Tibial nerve (tissue), 4 donors: ENCODE results near the gene SLC1A1.

ENCODE experiments used
- CTCF ChIP-seq, 5 experiments: fragments of 200-600 bp in 3 of 5; fragments of 450-650 bp in 2 of 5; sonication (generic) in 3 of 5; IDR thresholded peaks; one replicate each; pipeline ENCODE4 v1.5.1; 2016 to 2019; ENCODE audit warnings: antibody characterized with exemption in 5 of 5, mild to moderate bottlenecking in 3 of 5, moderate library complexity in 2 of 5
- EP300 ChIP-seq, 2 donors: sonication (generic); formaldehyde crosslinking; IDR thresholded peaks; one replicate each; pipeline ENCODE4 v1.6.1; 2017; ENCODE audit warnings: antibody characterized with exemption in 2 of 2, mild to moderate bottlenecking in 1 of 2
- POLR2A ChIP-seq, 2 donors: fragments of 450-650 bp; IDR thresholded peaks; one replicate each; pipeline ENCODE4 v1.6.1; 2017; ENCODE audit warnings: antibody characterized with exemption in 2 of 2, mild to moderate bottlenecking in 2 of 2, moderate library complexity in 2 of 2

GRCh38 chr9:4496497-4496896 lies 6.2 kb downstream of the SLC1A1 start:
- TF ChIP-seq EP300 (IDR thresholded peaks at IDR 0.05), result no peak
- no peak for TF ChIP-seq POLR2A (IDR thresholded peaks at IDR 0.05)
- TF ChIP-seq CTCF (IDR thresholded peaks at IDR 0.05), result no peak
